Purkinje cell (primary cell): ENCODE measurements around the gene KISS1. TPM values are rescaled to one million over a fixed set of nuclear protein-coding genes. Genes with fewer than 3 reads are reported as not detected.

ENCODE experiments used
- polyA plus RNA-seq: library from polyadenylated mRNA; unstranded; fragments of >200 nt; fragmentation: Nextera tagmentation; gene quantifications from 2 replicates; pipeline ENCODE4 v1.2.1, GENCODE V29; 2014

KISS1 gene
- polyA plus RNA-seq, result not detected in 2 replicates

GRCh38 chr1:204196068-204196795 is at the start of gene KISS1:
KISS1 (minus strand) TSS chr1:204196491; CDS start chr1:204192876, 3,615 bp downstream.

GRCh38 chr1:204213668-204214662 is 17.7 kb upstream of the KISS1 start, which contains the start of gene GOLT1A:
GOLT1A (minus strand) TSS chr1:204213988; CDS start chr1:204213906, 82 bp downstream.

GRCh38 chr1:204166219-204166618 is 30.1 kb downstream of the KISS1 start, which contains the start of gene REN:
REN (minus strand) TSS chr1:204166337; CDS start chr1:204166293, 44 bp downstream.

GRCh38 chr1:204151552-204152309 is 44.6 kb downstream of the KISS1 start, which contains the start of gene ETNK2:
ETNK2 (minus strand) TSS chr1:204152044; CDS start chr1:204151852, 192 bp downstream.

Other genes starting within 250 kb of the KISS1 start
- 0.07 and 0.24 TPM in 2 replicates for gene SOX13, start 123.4 kb downstream of the KISS1 start, polyA plus RNA-seq
- gene ETNK2, start 44.4 kb downstream of the KISS1 start, polyA plus RNA-seq, result not detected in 2 replicates
- gene REN, start 30.2 kb downstream of the KISS1 start, polyA plus RNA-seq, result not detected in 2 replicates
- gene GOLT1A, start 17.5 kb upstream of the KISS1 start, polyA plus RNA-seq, result 199 and 201 TPM in 2 replicates
- gene PLEKHA6, start 163.4 kb upstream of the KISS1 start, polyA plus RNA-seq, result 3.3 and 4.9 TPM in 2 replicates
- gene PPP1R15B, start 215.3 kb upstream of the KISS1 start, polyA plus RNA-seq, result 21.6 and 22.4 TPM in 2 replicates